Measurements from ENCODE around the gene CHCHD10.
"Not testable (repeated sequence)": the region's sequence is repeated elsewhere in the genome, so short reads cannot be mapped to it uniquely, and the experiment has no call there.

Gene CHCHD10

DNA sequence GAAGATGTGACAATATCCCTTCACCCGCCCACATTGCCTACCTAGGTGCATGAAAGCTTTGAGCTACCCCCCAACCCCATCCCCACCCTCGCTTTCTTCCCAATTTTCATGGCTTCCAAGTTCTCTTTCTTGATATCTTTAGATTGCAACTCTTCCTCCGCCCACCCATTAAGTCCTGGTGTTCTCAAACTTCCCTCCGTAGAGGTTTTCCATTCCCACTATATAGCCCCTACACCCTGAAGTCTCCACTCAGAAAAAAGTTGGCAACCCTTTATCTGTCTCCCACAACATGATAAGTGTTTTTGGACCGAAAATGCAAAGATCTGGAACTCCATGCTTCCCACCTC, 17.4 kb downstream of the CHCHD10 start:
- DNase-seq (ENCODE audit: low read depth): no peak

- DNase-seq (ENCODE audit: low read depth): no peak
Measured at GRCh38 chr22:23749841-23750301, 17.9 kb downstream of the CHCHD10 start.

GRCh38 chr22:23745791-23746190, 22.0 kb downstream of the CHCHD10 start:
- DNase-seq (ENCODE audit: low read depth): no peak

GRCh38 chr22:23744485-23744884, 23.3 kb downstream of the CHCHD10 start:
- DNase-seq (ENCODE audit: low read depth): no peak

GRCh38 chr22:23744001-23744400, 23.8 kb downstream of the CHCHD10 start:
- no peak for DNase-seq (ENCODE audit: low read depth)

DNA sequence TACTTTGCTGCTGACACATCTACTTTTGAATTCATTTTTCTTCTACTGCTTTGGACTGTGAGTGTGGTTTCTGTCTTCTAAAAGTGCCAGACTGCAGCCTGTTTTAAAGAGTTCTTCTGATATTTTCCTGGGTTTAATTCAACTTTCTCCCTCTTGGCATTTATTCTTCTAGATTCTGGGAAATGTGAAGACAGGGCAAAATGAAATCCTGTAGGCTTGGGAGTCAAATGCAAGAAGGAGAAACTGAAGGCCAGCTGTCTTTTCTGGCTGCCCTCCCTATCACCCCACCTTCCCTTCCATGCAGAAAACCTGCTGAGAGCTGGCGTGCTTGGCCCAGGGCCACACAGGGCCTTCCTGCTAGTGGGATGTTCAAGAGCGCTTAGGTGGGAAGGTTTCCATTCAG, 24.5 kb downstream of the CHCHD10 start:
- DNase-seq (ENCODE audit: low read depth): no peak

GRCh38 chr22:23742505-23743264, 25.1 kb downstream of the CHCHD10 start:
- DNase-seq (ENCODE audit: low read depth): no peak

- DNase-seq (ENCODE audit: low read depth): no peak
Measured at GRCh38 chr22:23737696-23738095, 30.1 kb downstream of the CHCHD10 start.

- not testable (repeated sequence) for DNase-seq (ENCODE audit: low read depth)
Measured at GRCh38 chr22:23728108-23728507, 39.7 kb downstream of the CHCHD10 start.

DNA sequence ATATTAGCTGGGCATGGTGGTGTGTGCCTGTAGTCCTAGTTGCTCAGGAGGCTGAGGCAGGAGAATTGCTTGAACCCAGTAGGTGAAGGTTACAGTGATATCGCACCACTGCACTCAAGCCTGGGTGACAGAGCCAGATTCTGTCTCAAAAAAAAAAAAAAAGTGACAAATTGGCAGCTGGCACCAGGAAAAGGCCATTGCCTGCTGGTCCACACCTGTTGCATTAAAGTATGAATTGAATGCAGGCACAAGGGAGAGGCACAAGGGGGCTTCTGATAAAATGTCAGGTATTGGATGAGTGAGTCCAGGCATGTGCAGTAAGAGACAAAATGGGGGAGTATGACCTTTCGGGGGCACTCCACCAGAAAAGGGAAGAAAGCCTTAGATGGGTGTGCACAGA, 45.0 kb downstream of the CHCHD10 start:
- no peak for DNase-seq (ENCODE audit: low read depth)

DNA sequence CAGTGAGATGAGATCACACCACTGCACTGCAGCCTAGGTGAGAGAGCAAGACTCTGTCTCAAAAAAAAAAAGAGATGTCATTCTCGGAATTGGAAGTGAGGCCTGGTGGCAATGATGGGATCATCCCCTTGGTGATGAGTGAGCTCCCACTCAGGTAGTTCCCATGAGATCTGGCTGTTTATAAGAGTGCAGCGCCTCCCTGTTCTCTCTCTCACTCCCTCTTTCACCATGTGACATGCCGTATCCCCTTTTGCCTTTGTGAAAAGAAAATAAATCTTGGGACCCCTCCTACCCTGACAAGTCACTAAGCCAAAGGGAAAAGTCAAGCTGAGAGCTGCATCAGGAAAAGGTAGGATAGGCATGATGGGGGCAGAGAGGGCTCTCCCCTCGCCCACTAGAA, 45.6 kb downstream of the CHCHD10 start:
- DNase-seq (ENCODE audit: low read depth): no peak

- no peak for DNase-seq (ENCODE audit: low read depth)
Measured at GRCh38 chr22:23720855-23721254, 46.9 kb downstream of the CHCHD10 start.

DNA sequence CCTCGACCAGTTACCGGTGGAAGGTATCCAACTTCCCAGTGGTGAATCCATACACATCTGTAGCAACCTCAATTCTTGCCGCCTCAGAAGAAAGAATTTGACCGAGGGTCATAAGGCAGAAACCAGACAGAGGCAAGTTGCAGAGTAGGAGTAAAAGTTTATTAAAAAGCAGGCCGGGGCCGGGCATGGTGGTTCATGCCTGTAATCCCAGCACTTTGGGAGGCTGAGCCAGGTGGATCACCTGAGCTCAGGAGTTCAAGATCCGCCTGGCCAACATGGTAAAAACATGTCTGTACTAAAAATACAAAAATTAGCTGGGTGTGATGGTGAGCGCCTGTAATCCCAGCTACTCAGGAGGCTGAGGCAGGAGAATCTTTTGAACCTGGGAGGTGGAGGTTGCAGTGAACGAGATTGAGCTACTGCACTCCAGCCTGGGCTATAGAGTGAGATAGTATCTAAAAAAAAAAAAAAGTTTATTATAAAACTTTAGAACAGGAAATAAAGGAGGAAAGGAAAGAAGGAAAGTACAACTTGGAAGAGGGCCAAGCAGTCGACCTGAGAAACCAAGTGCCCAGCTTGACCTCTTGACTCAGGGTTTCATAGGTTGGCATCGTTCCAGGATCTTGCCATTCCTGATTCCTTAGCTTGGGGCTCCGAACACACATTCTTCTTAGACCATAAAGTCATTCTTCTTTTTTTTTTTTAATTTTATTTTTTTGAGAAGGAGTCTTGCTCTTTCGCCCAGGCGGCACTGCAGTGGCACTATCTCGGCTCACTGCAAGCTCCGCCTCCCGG, 49.2 kb downstream of the CHCHD10 start:
- no peak for DNase-seq (ENCODE audit: low read depth)

GRCh38 chr22:23716811-23717801, 50.7 kb downstream of the CHCHD10 start:
- DNase-seq (ENCODE audit: low read depth): peak; percentile 72

All from T follicular helper cell (primary cell).